HG03025 (cell line): ENCODE data around the gene LAMB4.

Experiments used
- ATAC-seq: cut with Tn5 transposase; IDR thresholded peaks from one replicate; pipeline ENCODE4 v1.9.1; 2021; ENCODE audit warnings: mild to moderate bottlenecking, moderate library complexity; ENCODE audit not compliant: unreplicated experiment, low FRiP score

LAMB4 gene

DNA sequence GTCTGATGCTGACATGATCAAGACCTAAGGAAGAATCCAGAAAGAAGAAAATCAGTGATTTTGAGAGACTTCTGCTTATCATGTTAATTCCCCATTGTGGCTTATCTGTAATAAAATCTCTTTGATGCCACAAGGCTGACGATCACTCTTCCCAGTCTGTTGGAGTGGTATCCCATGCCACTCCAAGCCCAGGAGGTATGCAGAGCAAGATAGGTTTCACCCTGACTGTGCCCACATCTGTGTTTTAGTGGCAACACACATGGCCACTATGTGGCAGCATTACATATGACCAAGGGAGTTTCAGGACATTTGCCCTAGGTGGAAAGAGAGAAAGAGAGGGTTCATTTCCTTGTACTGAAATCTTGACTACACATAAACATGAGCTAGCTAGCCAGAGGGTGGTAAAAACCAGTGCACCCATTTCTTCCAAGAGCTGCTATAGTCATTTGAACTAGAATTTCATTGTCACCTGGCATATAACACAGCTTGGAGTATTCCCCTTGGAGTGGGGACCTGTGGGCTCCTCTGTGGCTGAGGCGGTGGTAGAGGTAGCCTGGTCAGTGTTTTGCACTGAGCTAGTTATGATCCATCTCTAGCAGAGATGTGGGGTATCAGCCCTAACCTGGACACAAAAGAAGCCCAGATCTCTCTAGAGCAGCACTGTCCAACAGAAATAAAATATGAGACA lies 20.8 kb downstream of the LAMB4 start:
- ATAC-seq = no peak

- no peak for ATAC-seq
Observed at GRCh38 chr7:108108131-108108530, 22.0 kb downstream of the LAMB4 start.

- ATAC-seq = no peak
Observed at GRCh38 chr7:108104324-108104723, 25.8 kb downstream of the LAMB4 start.

DNA sequence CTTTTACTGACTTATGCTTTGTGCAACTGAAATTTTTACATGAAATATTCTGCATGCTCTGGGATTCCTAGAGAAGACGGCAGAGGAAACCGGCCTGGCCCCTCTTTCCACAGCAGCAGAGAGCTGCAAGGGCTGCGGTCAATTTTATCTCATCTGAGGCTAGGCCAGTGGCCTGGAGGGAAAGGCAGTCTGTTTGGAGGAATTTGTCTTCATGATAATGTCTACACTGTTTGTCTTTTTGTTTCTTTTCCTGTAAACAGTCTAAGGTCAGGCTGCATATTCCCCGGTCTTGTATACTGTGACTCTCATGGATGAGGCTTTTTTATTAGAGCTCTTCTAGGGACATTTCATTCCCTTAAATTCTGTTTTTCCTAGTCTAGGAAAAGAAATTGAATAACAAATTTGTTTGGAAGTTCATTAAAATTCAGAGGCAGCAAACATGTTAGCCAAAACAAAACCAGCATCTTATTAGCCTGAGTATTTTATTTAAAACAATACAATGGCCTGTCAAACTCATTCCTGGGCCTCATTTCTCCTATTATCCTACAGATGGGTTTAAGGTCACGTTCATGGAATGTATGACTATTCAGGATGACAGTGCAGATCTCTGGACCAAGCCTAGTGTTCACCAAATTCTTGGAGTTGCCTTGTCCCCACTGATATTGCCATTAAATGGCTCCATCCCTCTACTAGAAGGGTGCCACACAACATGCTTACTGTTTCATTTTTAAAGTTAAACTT lies 26.4 kb downstream of the LAMB4 start:
- ATAC-seq = no peak

GRCh38 chr7:108102671-108103312 lies 27.4 kb downstream of the LAMB4 start:
- no peak for ATAC-seq

DNA sequence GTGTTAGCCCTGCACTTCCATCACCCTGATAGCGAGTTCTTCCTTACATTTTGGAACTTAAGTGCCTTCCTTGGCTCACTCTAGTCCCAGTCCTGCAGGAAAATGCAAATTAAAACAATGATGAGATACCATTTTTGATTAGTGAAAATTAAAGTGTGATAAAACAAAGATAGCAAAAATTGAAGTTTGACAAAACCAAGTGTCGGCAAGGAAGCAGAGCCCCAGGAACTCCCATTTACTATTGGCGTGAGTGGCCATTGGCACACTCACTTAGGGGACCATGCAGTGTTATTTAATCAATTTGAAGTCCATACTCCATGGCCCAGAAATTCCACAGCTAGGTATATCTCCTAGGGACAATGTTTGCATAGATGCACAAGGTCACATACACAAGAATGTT lies 28.4 kb downstream of the LAMB4 start:
- no peak for ATAC-seq

DNA sequence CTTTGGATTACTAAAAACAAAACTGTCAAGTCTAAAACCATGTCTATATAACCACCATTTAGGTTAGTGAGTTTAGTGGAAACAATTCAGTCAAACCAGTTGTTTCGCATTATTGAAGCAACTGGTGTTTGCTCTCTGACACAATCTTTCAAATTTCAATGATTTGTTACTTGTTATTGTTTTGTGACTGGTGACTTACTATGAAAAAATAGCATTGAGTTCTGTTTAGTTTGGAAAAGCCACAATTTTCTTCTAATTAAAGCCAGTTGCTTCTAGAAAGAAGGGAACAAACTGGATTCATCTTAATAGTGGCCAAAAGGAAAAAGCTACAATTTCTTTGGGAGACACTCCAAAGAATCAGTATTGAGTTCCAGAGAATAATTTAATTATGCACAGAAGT lies 30.4 kb downstream of the LAMB4 start:
- no peak for ATAC-seq

GRCh38 chr7:108097703-108098102 lies 32.5 kb downstream of the LAMB4 start:
- ATAC-seq = no peak

- ATAC-seq = no peak
Observed at GRCh38 chr7:108096996-108097395, 33.2 kb downstream of the LAMB4 start.

GRCh38 chr7:108094933-108095710 lies 35.0 kb downstream of the LAMB4 start:
- ATAC-seq = no peak

DNA sequence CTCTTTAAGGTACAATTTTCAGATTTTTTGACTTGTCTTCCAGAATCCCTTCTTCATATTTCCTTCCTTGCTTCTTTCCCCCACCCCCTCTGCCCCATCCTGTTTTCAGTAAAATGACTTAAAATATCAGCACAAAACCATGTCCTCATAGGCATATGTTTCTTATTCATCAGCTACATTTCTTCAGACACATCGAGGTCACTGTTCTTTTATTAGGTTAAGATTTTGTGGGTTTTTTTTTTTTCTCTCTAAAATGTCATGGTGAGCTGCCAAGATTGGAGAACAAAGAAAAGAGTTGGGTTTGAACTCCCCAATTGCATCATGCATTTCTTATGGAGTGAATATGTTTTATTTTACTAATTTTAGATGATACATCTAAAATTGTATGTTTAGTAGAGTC lies 35.8 kb downstream of the LAMB4 start:
- no peak for ATAC-seq

- ATAC-seq = no peak
Observed at GRCh38 chr7:108093851-108094331, 36.3 kb downstream of the LAMB4 start.

DNA sequence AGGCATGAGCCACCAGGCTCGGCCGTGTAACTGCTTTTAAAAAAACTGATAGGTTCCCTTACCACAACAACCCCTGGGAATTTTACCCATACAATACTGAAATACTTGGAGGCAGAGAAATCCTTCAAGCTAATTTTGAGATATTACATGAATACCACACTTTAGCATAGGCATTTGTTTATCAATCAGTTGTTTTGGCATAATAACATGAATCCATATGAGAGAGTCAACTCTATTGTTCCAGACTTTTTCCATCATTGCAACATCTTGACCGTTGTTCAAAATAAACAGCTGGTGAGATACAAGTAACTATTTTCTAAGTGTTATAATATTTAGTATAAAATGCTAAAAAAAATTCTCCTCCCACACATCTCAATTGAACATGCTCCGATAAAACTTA lies 36.8 kb downstream of the LAMB4 start:
- ATAC-seq = no peak

DNA sequence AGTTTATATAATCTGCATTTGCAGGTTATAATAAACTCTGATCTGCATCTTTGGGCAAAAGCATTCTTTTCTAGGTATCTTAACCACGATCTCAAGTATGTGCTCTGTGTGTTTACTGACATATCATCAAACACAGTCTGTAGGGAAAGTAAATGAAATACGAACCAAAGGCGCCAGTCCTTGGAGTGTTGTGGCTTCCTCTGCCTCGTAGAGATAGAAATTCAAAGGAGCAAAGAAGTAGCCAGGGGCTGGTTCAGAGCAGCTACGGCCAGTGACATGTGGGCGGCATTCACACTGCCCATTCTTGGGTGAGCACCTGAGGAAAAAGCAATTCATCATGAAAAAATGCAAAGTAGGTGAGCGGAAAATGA lies 38.7 kb downstream of the LAMB4 start:
- no peak for ATAC-seq

GRCh38 chr7:108090791-108091460 lies 39.2 kb downstream of the LAMB4 start:
- ATAC-seq = no peak

DNA sequence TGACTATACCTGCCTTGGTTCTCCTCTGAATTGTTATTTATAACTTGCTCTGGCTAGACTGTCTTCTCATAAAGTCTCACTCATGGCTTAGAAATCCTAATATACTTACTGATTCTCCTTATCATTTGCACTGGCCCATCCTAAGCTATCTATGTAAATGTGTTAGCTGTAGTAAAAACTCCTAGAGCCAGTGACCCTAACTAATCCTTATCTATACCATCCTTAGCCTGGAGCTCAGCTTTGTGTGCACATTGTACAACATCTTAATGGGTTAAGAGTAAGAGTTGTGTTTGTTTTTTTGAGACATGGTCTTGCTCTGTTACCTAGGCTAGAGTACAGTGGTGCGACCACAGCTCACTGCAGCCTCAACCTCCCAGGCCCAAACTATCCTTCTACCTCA lies 40.8 kb downstream of the LAMB4 start:
- no peak for ATAC-seq

DNA sequence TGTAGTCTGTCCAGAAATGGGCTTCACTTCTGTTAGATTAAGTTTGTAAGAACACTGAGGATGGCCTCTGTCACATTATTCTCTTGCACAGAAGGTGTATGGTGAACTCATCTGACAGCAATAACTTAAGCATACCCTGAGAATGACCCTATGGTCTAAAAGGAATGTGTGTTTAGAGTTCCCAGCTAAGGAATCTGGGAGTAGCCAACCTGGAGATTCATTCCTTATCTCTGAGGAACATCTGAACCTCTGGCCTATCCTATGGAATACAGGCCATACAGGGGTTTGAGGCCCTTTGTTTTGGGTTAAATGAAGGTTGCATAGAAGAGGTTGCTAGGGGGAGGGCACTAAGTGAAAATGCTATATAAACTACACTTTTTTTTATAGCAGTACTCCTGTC lies 41.4 kb downstream of the LAMB4 start:
- no peak for ATAC-seq

- no peak for ATAC-seq
Observed at GRCh38 chr7:108087778-108088177, 42.4 kb downstream of the LAMB4 start.

GRCh38 chr7:108086962-108087361 lies 43.2 kb downstream of the LAMB4 start:
- ATAC-seq = no peak

DNA sequence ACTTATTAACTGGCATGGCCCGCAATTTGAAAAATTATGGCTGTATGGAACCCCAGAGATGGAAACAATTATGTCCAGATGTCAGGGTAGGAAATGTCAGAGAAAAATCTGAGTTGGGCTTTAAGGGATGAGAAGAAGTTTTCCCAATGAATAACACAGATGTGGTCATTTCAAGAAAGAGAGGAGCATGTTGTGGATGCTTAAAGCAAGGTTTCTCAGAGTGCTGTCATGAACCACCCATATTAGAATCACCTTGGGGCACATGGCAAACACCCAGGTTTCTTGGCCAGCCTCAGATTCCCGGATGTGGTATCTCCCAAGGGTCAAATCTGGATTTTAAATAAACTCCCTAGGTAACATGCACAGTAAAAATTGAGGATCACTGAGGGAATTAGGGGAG lies 43.6 kb downstream of the LAMB4 start:
- no peak for ATAC-seq
